Neural progenitor cell (in vitro differentiated cells): Measurements from ENCODE around the gene ZNF26. TPM values are rescaled to one million over a fixed set of nuclear protein-coding genes. Genes with fewer than 3 reads are reported as not detected.

Experiments used
- DNase-seq: peaks from one replicate; pipeline ENCODE4 v3.0.0-alpha.2; 2016; ENCODE audit warnings: low spot score
- H2AFZ ChIP-seq: fragments of 200-600 bp; sonication (generic); replicated peaks from 2 replicates; pipeline ENCODE4 v1.6.1; 2016; ENCODE audit warnings: antibody characterized with exemption
- H3F3A ChIP-seq: fragments of 200-600 bp; sonication (generic); 2 replicates; pipeline ENCODE4 v1.6.1; 2016; ENCODE audit warnings: antibody characterized with exemption, low read depth
- H3K27ac ChIP-seq: fragments of 200-600 bp; sonication (generic); 2 replicates; pipeline ENCODE4 v1.5.1; 2016; ENCODE audit warnings: mild to moderate bottlenecking
- H3K27me3 ChIP-seq: fragments of 200-600 bp; sonication (generic); 2 replicates; pipeline ENCODE4 v1.6.1; 2016; ENCODE audit warnings: mild to moderate bottlenecking, moderate library complexity
- H3K36me3 ChIP-seq: fragments of 200-600 bp; sonication (generic); 2 replicates; pipeline ENCODE4 v1.5.1; 2016
- H3K4me1 ChIP-seq: fragments of 200-600 bp; sonication (generic); 2 replicates; pipeline ENCODE4 v1.6.1; 2016; ENCODE audit warnings: mixed run types
- H3K4me2 ChIP-seq: fragments of 200-600 bp; sonication (generic); 2 replicates; pipeline ENCODE4 v1.6.1; 2016
- H3K4me3 ChIP-seq: fragments of 200-600 bp; sonication (generic); 2 replicates; pipeline ENCODE4 v1.5.1; 2016
- H3K79me2 ChIP-seq: fragments of 200-600 bp; sonication (generic); 2 replicates; pipeline ENCODE4 v1.6.1; 2016; ENCODE audit warnings: low read depth
- H3K9ac ChIP-seq: fragments of 200-600 bp; sonication (generic); 2 replicates; pipeline ENCODE4 v1.6.1; 2016
- H3K9me3 ChIP-seq: fragments of 200-600 bp; sonication (generic); 2 replicates; pipeline ENCODE4 v1.5.1; 2016; ENCODE audit warnings: low read depth
- H4K20me1 ChIP-seq: fragments of 200-600 bp; sonication (generic); 2 replicates; pipeline ENCODE4 v1.6.1; 2016; ENCODE audit warnings: low read depth
- H3K27ac Mint-ChIP-seq: 3 replicates; pipeline ENCODE4 v1.8.0; 2021; ENCODE audit warnings: mixed read lengths
- H3K27me3 Mint-ChIP-seq: 2 replicates; pipeline ENCODE4 v1.8.0; 2022; ENCODE audit warnings: low read depth, mild to moderate bottlenecking, inconsistent platforms, moderate library complexity, mixed read lengths; ENCODE audit not compliant: insufficient read depth
- H3K36me3 Mint-ChIP-seq: 3 replicates; pipeline ENCODE4 v1.8.0; 2021; ENCODE audit warnings: mixed read lengths
- H3K4me1 Mint-ChIP-seq: 3 replicates; pipeline ENCODE4 v1.8.0; 2021; ENCODE audit warnings: mixed read lengths
- H3K4me3 Mint-ChIP-seq: 3 replicates; pipeline ENCODE4 v1.8.0; 2021; ENCODE audit warnings: mild to moderate bottlenecking, moderate library complexity, mixed read lengths
- H3K9me3 Mint-ChIP-seq: 3 replicates; pipeline ENCODE4 v1.8.0; 2020; ENCODE audit warnings: mixed read lengths
- EZH2 ChIP-seq: fragments of 200-600 bp; sonication (generic); IDR thresholded peaks from 2 replicates; pipeline ENCODE4 v1.6.1; 2017; ENCODE audit warnings: antibody characterized with exemption, mild to moderate bottlenecking, moderate library complexity
- EZH2phosphoT487 ChIP-seq: fragments of 200-600 bp; sonication (generic); IDR thresholded peaks from 2 replicates; pipeline ENCODE4 v1.6.1; 2017; ENCODE audit warnings: antibody characterized with exemption
- total RNA-seq: library from RNA; depleted of rRNA; stranded (reverse); fragments of >200 nt; gene quantifications from 2 replicates; pipeline ENCODE4 v1.2.3, GENCODE V29; 2015; ENCODE audit warnings: low replicate concordance
- TF ChIP-seq, protein P1 (sequence below): fragments of 200-600 bp; sonication (generic); IDR thresholded peaks from 2 replicates; pipeline ENCODE4 v1.5.1; 2017; ENCODE audit warnings: antibody characterized with exemption, mild to moderate bottlenecking

ZNF26 gene
- total RNA-seq, 1 donor from 2014 or later = 13.6 TPM

DNA sequence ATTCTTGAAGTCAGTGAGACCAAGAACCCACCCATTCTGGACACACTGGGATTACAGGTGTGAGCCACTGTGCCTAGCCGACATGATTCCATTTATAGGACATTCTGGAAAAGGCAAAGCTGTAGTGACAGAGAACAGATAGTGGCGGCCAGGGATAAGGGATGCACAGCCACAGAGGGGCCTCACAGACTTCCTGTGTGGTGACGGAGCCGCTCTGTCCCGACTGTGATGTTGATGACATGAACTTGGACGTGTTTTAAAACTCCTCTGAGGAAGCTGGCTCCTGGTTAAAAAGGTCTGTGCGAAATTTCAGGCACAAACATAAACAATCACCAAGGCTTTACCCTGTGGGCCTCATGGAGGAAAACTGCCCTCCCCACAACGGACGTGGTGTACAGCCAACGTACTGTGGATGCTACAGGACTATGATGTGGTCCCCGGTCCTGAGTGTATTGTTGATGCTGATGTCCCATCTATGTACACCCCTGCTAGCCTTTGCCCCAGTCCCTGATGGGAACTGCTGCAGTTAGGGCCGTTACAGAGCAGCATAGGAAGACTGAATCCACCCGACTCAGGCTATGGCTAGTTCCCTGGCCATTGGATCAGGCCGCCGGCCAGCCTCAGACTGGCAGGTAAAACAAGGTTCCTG, 46.0 kb upstream of the ZNF26 start:
- H4K20me1 ChIP-seq = no peaks in the 10 kb centered on the region
- H3K9me3 ChIP-seq = peaks cover 9% of the 10 kb centered on the region
- H3K4me1 ChIP-seq = no peaks in the 10 kb centered on the region
- no peak overlapping the region for H3K4me3 ChIP-seq
- H2AFZ ChIP-seq = no peak overlapping the region
- no peak overlapping the region for H3K4me2 ChIP-seq
- H3K79me2 ChIP-seq = no peaks in the 10 kb centered on the region
- Mint-ChIP-seq H3K9me3 (peaks cover 58% of the 10 kb centered on the region), H3K27me3 (peaks cover 2% of the 10 kb centered on the region), H3K27ac (no peak overlapping the region), H3K36me3 (peaks cover 62% of the 10 kb centered on the region), H3K4me1 (no peaks in the 10 kb centered on the region), H3K4me3 (no peak overlapping the region)
- no peak overlapping the region for H3K9ac ChIP-seq
- no peak for DNase-seq
- TF ChIP-seq, protein P1, sequence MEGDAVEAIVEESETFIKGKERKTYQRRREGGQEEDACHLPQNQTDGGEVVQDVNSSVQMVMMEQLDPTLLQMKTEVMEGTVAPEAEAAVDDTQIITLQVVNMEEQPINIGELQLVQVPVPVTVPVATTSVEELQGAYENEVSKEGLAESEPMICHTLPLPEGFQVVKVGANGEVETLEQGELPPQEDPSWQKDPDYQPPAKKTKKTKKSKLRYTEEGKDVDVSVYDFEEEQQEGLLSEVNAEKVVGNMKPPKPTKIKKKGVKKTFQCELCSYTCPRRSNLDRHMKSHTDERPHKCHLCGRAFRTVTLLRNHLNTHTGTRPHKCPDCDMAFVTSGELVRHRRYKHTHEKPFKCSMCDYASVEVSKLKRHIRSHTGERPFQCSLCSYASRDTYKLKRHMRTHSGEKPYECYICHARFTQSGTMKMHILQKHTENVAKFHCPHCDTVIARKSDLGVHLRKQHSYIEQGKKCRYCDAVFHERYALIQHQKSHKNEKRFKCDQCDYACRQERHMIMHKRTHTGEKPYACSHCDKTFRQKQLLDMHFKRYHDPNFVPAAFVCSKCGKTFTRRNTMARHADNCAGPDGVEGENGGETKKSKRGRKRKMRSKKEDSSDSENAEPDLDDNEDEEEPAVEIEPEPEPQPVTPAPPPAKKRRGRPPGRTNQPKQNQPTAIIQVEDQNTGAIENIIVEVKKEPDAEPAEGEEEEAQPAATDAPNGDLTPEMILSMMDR = no peak
- TF ChIP-seq EZH2 (no peak), EZH2phosphoT487 (no peak)
- no peaks in the 10 kb centered on the region for H3F3A ChIP-seq
- no peak overlapping the region for H3K27ac ChIP-seq
- H3K27me3 ChIP-seq = no peaks in the 10 kb centered on the region
- peaks cover 20% of the 10 kb centered on the region for H3K36me3 ChIP-seq

DNA sequence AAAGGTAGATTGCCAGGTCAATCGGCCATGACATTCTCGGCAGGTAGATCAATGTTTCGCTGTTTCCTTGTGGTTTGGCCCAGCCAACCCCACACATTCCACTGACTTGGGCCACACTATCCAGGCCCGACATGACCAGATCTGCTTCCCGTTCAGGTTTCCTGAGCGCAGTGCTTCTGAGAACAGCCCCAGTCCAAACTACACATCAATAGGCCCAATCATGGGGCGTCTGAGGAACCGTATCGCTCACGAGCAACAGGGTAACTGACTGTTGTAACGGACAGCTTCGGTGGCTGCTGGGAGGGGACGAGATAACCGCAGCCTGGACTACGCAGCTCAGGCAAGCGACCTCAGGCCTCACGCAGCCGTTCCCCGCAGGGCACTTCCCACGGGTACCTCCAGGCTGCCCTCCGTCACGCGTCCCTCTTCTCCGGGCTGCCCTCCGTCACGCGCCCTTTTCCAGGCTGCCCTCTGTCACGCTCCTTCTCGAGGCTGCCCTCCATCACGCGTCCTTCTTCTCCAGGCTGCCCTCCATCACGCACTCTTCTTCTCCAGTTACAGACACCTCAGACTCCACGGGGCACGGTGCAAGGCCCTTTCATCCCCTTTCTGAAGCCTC, 44.7 kb upstream of the ZNF26 start:
- peaks cover 4% of the 10 kb centered on the region for H3K9me3 ChIP-seq
- H3K4me1 Mint-ChIP-seq = no peaks in the 10 kb centered on the region

DNA sequence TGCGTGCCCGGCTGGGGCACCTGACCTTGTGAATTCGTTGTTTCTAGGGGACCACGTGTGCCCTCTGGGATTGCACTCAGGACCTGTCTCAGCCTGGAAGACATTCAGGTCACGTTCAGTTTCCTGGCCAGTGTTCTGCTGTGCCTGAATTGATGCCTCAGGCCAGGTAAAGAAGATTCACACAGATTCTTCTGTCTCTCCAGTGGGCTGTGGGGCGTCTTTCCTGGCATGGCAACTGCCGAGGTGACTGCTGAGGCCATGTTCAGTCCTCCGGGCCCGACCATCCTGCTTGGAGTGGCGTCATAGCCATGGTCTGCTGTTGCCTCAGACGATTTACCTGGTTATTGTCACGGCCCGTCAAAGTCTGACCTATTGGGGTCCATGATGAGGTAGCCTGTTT, 43.6 kb upstream of the ZNF26 start:
- H3K4me2 ChIP-seq = no peak overlapping the region
- H3K27ac Mint-ChIP-seq = no peak overlapping the region
- H3K36me3 Mint-ChIP-seq = peaks cover 60% of the 10 kb centered on the region
- no peaks in the 10 kb centered on the region for H3K9me3 ChIP-seq
- no peaks in the 10 kb centered on the region for H3K4me1 ChIP-seq
- no peaks in the 10 kb centered on the region for H3K27me3 ChIP-seq
- peaks cover 54% of the 10 kb centered on the region for H3K9me3 Mint-ChIP-seq
- H3F3A ChIP-seq = no peaks in the 10 kb centered on the region
- no peak overlapping the region for H2AFZ ChIP-seq
- H3K4me3 Mint-ChIP-seq = no peak overlapping the region
- H3K4me1 Mint-ChIP-seq = no peaks in the 10 kb centered on the region
- TF ChIP-seq, protein P1 = no peak
- TF ChIP-seq EZH2phosphoT487 (no peak), EZH2 (no peak)
- H3K4me3 ChIP-seq = no peak overlapping the region
- H3K9ac ChIP-seq = no peak overlapping the region
- peaks cover 6% of the 10 kb centered on the region for H3K27me3 Mint-ChIP-seq
- H3K27ac ChIP-seq = no peak overlapping the region
- no peaks in the 10 kb centered on the region for H3K79me2 ChIP-seq
- DNase-seq = no peak
- H4K20me1 ChIP-seq = no peaks in the 10 kb centered on the region
- peaks cover 14% of the 10 kb centered on the region for H3K36me3 ChIP-seq

More for the DNA sequence above, 44.7 kb upstream of the ZNF26 start:
- no peaks in the 10 kb centered on the region for H3K79me2 ChIP-seq
- H2AFZ ChIP-seq = no peak overlapping the region
- H3F3A ChIP-seq = no peaks in the 10 kb centered on the region
- H3K36me3 ChIP-seq = peaks cover 16% of the 10 kb centered on the region
- H3K27me3 Mint-ChIP-seq = peaks cover 6% of the 10 kb centered on the region
- no peaks in the 10 kb centered on the region for H4K20me1 ChIP-seq
- no peak for DNase-seq
- H3K9ac ChIP-seq = no peak overlapping the region
- no peak overlapping the region for H3K27ac Mint-ChIP-seq
- no peaks in the 10 kb centered on the region for H3K4me1 ChIP-seq
- no peaks in the 10 kb centered on the region for H3K27me3 ChIP-seq
- TF ChIP-seq, protein P1 = no peak
- TF ChIP-seq EZH2phosphoT487 = no peak
- TF ChIP-seq EZH2 = no peak
- peaks cover 60% of the 10 kb centered on the region for H3K9me3 Mint-ChIP-seq
- H3K4me3 Mint-ChIP-seq = no peak overlapping the region
- no peak overlapping the region for H3K27ac ChIP-seq
- H3K4me3 ChIP-seq = no peak overlapping the region
- H3K36me3 Mint-ChIP-seq = peaks cover 64% of the 10 kb centered on the region
- no peak overlapping the region for H3K4me2 ChIP-seq
